ENCODE measurements around the gene NRARP. TPM values are rescaled to one million over a fixed set of nuclear protein-coding genes. Genes with fewer than 3 reads are reported as not detected.
A peak's percentile ranks its signal among the peaks of the same experiment; 100 is the strongest.

Gene NRARP
- total and polyA plus RNA-seq, 7 donors, result 1.8 to 24.7 (median 11.6) TPM; not detected in 1

DNA sequence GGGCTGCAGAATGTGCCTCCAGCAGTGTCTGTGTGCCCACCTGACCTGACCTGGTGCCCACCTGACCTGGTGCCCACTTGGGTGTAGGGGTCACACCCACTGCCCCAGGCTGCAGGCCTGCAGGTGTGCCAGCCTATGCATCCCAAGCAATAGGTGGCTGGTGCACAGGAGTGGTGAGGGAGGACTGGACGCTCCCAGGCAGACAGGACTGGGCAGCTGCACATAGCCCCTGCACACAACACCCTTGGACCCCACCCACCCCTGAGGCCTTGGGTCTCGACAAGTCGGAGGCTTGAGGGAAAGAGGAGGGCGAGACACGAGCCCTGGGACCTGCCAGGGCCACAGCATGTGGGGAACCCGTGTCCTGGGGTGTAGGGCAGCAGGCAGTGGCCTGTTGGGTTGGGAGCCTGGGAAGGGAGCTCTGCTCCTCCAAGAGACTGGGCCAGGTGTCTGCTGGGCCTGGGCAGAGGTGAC lies 10.8 kb upstream of the NRARP start:
- DNase-seq, result peak; percentile 43
- no peak overlapping the region for H3K27ac ChIP-seq
- H3K4me1 ChIP-seq, result peaks cover 0 to 22% (median 15%) of the 10 kb centered on the region in 4 donors
- TF ChIP-seq, protein P1, sequence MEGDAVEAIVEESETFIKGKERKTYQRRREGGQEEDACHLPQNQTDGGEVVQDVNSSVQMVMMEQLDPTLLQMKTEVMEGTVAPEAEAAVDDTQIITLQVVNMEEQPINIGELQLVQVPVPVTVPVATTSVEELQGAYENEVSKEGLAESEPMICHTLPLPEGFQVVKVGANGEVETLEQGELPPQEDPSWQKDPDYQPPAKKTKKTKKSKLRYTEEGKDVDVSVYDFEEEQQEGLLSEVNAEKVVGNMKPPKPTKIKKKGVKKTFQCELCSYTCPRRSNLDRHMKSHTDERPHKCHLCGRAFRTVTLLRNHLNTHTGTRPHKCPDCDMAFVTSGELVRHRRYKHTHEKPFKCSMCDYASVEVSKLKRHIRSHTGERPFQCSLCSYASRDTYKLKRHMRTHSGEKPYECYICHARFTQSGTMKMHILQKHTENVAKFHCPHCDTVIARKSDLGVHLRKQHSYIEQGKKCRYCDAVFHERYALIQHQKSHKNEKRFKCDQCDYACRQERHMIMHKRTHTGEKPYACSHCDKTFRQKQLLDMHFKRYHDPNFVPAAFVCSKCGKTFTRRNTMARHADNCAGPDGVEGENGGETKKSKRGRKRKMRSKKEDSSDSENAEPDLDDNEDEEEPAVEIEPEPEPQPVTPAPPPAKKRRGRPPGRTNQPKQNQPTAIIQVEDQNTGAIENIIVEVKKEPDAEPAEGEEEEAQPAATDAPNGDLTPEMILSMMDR (IDR thresholded peaks at IDR 0.05), result no peak
- TF ChIP-seq POLR2AphosphoS5 (IDR thresholded peaks at IDR 0.05) (no peak), EP300 (IDR thresholded peaks at IDR 0.05) (no peak), POLR2A (IDR thresholded peaks at IDR 0.05) (no peak)
- peaks cover 13 to 49% (median 31%) of the 10 kb centered on the region in 3 donors for H3K27me3 ChIP-seq
- WGBS, 2 donors, result 78 to 91% methylated on average over 6 of the region's 6 CpGs
- no peaks in the 10 kb centered on the region for H3K36me3 ChIP-seq
- H3K9me3 ChIP-seq, result no peaks in the 10 kb centered on the region
- H3K4me3 ChIP-seq, result no peak overlapping the region
- intact Hi-C loops (cut with DNase I), result no loop called here

DNA sequence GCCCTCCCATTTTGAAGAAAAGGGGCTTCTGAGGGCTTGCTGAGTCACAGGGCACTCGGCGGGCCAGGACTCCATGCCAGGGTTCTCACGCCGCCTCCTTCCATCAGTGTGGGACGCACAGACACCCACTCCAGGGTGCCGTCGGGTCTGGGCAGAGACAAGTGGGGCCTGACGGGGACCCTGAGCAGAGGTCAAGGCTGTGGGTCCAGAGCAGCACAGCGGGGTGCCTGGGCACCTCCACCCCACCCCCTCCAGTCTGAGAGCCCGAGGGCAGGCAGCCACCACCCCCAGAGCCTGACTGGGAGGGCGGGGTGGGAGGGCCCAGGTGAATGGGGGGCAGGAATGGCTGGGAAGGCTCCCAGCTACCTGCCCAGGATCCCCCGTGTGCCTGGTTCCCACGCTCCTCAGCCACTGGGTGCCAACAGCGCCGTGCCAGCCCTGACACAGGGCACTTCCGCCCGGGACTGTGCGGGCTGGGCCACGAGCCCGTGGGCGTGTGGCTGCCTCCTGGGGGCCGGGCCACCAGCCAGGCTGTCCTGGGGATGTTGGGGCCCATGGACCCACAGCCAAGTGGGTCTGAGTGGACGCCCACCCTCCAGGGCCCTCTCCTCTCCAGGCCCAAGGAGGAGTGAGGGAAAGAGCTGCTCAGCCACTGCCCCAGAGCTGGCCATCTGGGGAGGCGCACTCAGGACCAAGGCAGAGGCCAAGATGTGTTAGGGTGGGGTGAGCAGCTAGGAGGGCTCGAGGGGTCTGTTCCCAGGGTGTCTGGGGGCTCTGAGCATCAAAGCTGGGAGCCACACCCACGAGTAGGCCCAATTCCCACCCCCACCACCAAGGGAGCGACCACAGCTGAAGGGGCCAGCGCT lies 10.1 kb upstream of the NRARP start:
- intact Hi-C loops (cut with DNase I), result no loop called here
- H3K4me1 ChIP-seq, result peaks cover 0 to 25% (median 16%) of the 10 kb centered on the region in 4 donors
- TF ChIP-seq POLR2AphosphoS5 (IDR thresholded peaks at IDR 0.05), result no peak
- TF ChIP-seq, protein P1 (IDR thresholded peaks at IDR 0.05), result no peak
- no peak for TF ChIP-seq POLR2A (IDR thresholded peaks at IDR 0.05)
- TF ChIP-seq EP300 (IDR thresholded peaks at IDR 0.05), result no peak
- DNase-seq, result no peak
- H3K4me3 ChIP-seq, result no peak overlapping the region
- no peaks in the 10 kb centered on the region for H3K9me3 ChIP-seq
- no peak overlapping the region for H3K27ac ChIP-seq
- H3K36me3 ChIP-seq, result no peaks in the 10 kb centered on the region
- peaks cover 20 to 51% (median 31%) of the 10 kb centered on the region in 3 donors for H3K27me3 ChIP-seq
- 27 to 73% methylated on average over 28 of the region's 28 CpGs for WGBS, 2 donors

DNA sequence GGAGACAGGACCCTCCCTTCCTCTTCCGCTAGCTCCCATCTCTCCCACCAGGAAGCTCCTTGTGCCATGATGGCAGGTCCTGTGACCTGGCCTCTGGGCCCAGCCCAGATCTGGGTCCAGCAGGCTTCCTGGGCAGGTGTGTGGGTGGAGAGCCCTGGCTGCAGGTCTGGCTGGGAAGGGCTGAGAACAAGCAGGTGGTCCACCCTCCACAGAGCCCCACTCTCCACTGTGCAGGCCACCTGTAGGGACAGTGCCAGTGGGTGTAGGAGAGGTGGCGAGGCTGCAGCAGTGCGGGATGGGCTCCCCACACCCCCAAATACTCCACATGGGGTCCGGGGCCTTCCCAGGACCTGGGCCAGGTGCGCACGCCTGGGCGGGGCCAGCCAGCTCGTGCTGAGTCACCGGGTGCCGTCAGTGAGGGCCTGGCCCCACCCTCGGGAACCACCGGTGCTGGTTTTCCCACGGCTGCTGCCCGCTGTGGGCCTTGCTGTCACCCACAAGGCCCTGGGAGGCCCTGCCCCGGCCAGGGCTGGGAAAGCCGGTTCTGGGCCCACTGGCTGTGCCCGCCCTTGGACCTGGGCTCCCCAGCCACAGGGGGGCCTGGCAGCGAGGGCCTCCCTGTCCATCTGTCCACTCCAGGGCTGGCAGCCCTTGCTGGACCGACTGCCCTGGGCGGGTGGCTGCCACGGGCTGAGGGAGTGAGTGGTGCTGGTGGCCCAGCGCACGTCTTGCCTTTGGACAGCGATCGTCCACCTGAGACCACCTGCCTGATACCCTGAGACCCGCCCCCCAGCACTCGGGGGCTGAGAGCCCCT lies 9.3 kb upstream of the NRARP start:
- DNase-seq, result no peak
- Histone ChIP-seq H3K4me3 (no peak overlapping the region), H3K4me1 (peaks cover 0 to 27% (median 18%) of the 10 kb centered on the region in 4 donors), H3K27ac (no peak overlapping the region), H3K27me3 (peaks cover 18 to 51% (median 31%) of the 10 kb centered on the region in 3 donors), H3K9me3 (no peaks in the 10 kb centered on the region), H3K36me3 (no peaks in the 10 kb centered on the region)
- WGBS, 2 donors, result 13 to 52% methylated on average over 27 of the region's 27 CpGs
- intact Hi-C loops (cut with DNase I), result no loop called here
- TF ChIP-seq POLR2AphosphoS5 (IDR thresholded peaks at IDR 0.05), result no peak
- peak in 1 of 2 donors; percentile 24 for TF ChIP-seq POLR2A (IDR thresholded peaks at IDR 0.05)
- TF ChIP-seq EP300 (IDR thresholded peaks at IDR 0.05), result no peak

DNA sequence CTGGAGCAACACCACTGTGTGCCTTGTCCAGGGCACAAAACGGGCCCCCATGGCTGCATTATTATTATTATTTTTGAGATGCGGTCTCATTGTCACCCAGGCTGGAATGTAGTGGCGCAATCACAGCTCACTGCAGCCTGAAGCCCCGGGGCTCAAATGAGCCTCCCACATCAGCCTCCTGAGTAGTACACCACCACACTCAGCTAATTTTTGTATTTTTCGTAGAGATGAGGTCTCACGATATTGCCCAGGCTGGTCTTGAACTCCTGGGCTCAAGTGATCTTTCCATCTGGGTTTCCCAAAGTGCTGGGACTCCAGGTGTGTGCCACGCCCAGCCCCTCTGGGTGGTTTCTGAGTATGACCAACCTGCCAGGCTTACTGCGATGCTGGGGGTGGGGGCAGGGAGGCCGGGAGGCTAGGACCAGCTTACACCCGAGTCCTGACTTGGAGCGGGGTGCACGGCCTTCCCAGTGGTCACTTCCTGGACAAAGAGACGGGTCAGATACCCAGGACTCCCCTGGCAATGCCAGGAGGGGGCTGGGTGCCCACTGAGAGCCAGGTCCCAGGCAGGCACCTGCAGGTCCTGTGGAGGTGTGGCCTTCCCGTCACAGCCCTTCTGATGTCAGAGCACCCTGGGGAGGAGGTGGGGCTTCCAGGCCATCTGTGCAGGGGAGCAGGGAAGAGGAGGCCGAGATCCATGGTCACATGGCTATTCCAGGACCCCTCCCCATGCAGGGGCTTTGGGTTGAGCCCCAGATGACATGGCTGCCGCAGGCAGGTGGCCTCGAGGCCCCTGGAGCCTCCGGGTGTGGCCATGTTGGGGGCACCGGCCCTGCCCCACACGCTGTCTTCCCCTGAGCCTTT lies 8.3 kb upstream of the NRARP start:
- Histone ChIP-seq H3K4me3 (no peak overlapping the region), H3K36me3 (no peaks in the 10 kb centered on the region), H3K4me1 (peaks cover 0 to 27% (median 18%) of the 10 kb centered on the region in 4 donors), H3K27ac (no peak overlapping the region), H3K9me3 (no peaks in the 10 kb centered on the region), H3K27me3 (peaks cover 20 to 51% (median 31%) of the 10 kb centered on the region in 3 donors)
- TF ChIP-seq POLR2AphosphoS5 (IDR thresholded peaks at IDR 0.05), result no peak
- no peak for TF ChIP-seq EP300 (IDR thresholded peaks at IDR 0.05)
- TF ChIP-seq POLR2A (IDR thresholded peaks at IDR 0.05), result no peak
- no peak for DNase-seq
- intact Hi-C loops (cut with DNase I), result no loop called here
- 23 to 69% methylated on average over 20 of the region's 20 CpGs for WGBS, 2 donors

Measured in sigmoid colon (tissue), 7 donors.